Keratinocyte (primary cell): Measurements from ENCODE around the gene CSMD2. TPM values are rescaled to one million over a fixed set of nuclear protein-coding genes. Genes with fewer than 3 reads are reported as not detected.

Experiments
- DNase-seq: peaks from one replicate; pipeline ENCODE4 v3.0.0-alpha.2; 2011; ENCODE audit warnings: low read depth, missing footprints, low spot score
- FAIRE-seq: peaks from 2 replicates; lab custom pipeline; 2011; peaks lifted over from hg19 to GRCh38; lab: Jason Lieb, UNC
- H2AFZ ChIP-seq: 2 replicates; pipeline ENCODE4 v1.6.0; 2012; ENCODE audit warnings: low read length, control low read depth, inconsistent platforms; ENCODE audit not compliant: control insufficient read depth
- H3K27ac ChIP-seq: 2 replicates; pipeline ENCODE4 v1.5.1; 2011; ENCODE audit warnings: low read length; ENCODE audit not compliant: control insufficient read depth, insufficient read depth
- H3K27me3 ChIP-seq: 3 replicates; pipeline ENCODE4 v1.6.0; 2011; ENCODE audit warnings: low read length; ENCODE audit not compliant: control insufficient read depth, insufficient read depth; ENCODE audit errors: extremely low read depth
- H3K36me3 ChIP-seq, 2 experiments: 2 replicates in 1 of 2; 3 replicates in 1 of 2; pipeline ENCODE4 v1.5.1; 2011; ENCODE audit warnings: low read length in 2 of 2, mild to moderate bottlenecking in 1 of 2; ENCODE audit not compliant: control insufficient read depth in 2 of 2, insufficient read depth in 2 of 2; ENCODE audit errors: extremely low read depth in 1 of 2
- H3K4me1 ChIP-seq: 3 replicates; pipeline ENCODE4 v1.5.1; 2011; ENCODE audit warnings: low read length; ENCODE audit not compliant: control insufficient read depth, insufficient read depth; ENCODE audit errors: extremely low read depth
- H3K4me2 ChIP-seq: 3 replicates; pipeline ENCODE4 v1.6.0; 2011; ENCODE audit warnings: low read depth, low read length; ENCODE audit not compliant: control insufficient read depth, insufficient read depth; ENCODE audit errors: extremely low read depth
- H3K4me3 ChIP-seq, 3 experiments: fragments of 200-600 bp in 1 of 3; sonication (generic) in 1 of 3; 2 replicates in 2 of 3; 3 replicates in 1 of 3; pipeline ENCODE4 v1.5.1; 2011 to 2016; ENCODE audit warnings: low read length in 3 of 3, mild to moderate bottlenecking in 3 of 3, control low read depth in 2 of 3, inconsistent platforms in 1 of 3, low read depth in 1 of 3, mixed read lengths in 1 of 3, mixed run types in 1 of 3, moderate library complexity in 1 of 3; ENCODE audit not compliant: control insufficient read depth in 2 of 3, insufficient read depth in 2 of 3; ENCODE audit errors: extremely low read depth in 1 of 3
- H3K79me2 ChIP-seq: 2 replicates; pipeline ENCODE4 v1.6.0; 2012; ENCODE audit warnings: low read length; ENCODE audit not compliant: control insufficient read depth, insufficient read depth
- H3K9ac ChIP-seq: 3 replicates; pipeline ENCODE4 v1.6.0; 2011; ENCODE audit warnings: low read length; ENCODE audit not compliant: control insufficient read depth, insufficient read depth; ENCODE audit errors: extremely low read depth
- H3K9me1 ChIP-seq: 3 replicates; pipeline ENCODE4 v1.6.0; 2011; ENCODE audit warnings: low read length; ENCODE audit not compliant: control insufficient read depth, insufficient read depth; ENCODE audit errors: extremely low read depth
- H3K9me3 ChIP-seq: 2 replicates; pipeline ENCODE4 v1.5.1; 2012; ENCODE audit warnings: low read depth, low read length; ENCODE audit not compliant: control insufficient read depth
- H4K20me1 ChIP-seq: 3 replicates; pipeline ENCODE4 v1.6.0; 2011; ENCODE audit warnings: low read length; ENCODE audit not compliant: control insufficient read depth, insufficient read depth; ENCODE audit errors: extremely low read depth
- EZH2 ChIP-seq: IDR thresholded peaks from one replicate; pipeline ENCODE4 v1.6.1; 2012; ENCODE audit warnings: inconsistent platforms, mild to moderate bottlenecking, low read length, moderate library complexity
- dilution Hi-C: fragments of 300-500 bp; cut with MboI; formaldehyde crosslinking; loops from one replicate; pipeline ENCODE4 v1.7.0; 2020; ENCODE audit warnings: low sequenced_read_pairs; ENCODE audit not compliant: extremely low pct_ligation_motif_present
- polyA plus RNA-seq, 5 experiments: library from polyadenylated mRNA; depleted of rRNA in 3 of 5; stranded (reverse) in 3 of 5; stranded (forward) in 1 of 5; unstranded in 1 of 5; fragments of >200 nt; gene quantifications; 1 replicate in 1 of 5; 2 replicates in 3 of 5; 3 replicates in 1 of 5; pipeline versions ENCODE4 v1.2.1 to v1.2.3, GENCODE V29; 2011 to 2012; ENCODE audit warnings: missing spikeins in 2 of 5, low read depth in 1 of 5, low replicate concordance in 1 of 5
- TF ChIP-seq, protein P1 (sequence below), 3 experiments: IDR thresholded peaks in 1 of 3; conservative IDR thresholded peaks in 1 of 3; optimal IDR thresholded peaks in 1 of 3; 2 replicates in 2 of 3; 3 replicates in 1 of 3; pipeline versions ENCODE3 to v1.5.1; 2011; ENCODE audit warnings: low read length in 3 of 3, mild to moderate bottlenecking in 3 of 3, moderate library complexity in 2 of 3, control low read depth in 1 of 3, inconsistent platforms in 1 of 3; ENCODE audit not compliant: insufficient read depth in 2 of 3; ENCODE audit errors: extremely low read depth in 1 of 3

CSMD2 gene
- polyA plus RNA-seq, 1 donor (not counting 4 experiments of a cell fraction or from before 2014, with no cell fraction given): 2.0 TPM

DNA sequence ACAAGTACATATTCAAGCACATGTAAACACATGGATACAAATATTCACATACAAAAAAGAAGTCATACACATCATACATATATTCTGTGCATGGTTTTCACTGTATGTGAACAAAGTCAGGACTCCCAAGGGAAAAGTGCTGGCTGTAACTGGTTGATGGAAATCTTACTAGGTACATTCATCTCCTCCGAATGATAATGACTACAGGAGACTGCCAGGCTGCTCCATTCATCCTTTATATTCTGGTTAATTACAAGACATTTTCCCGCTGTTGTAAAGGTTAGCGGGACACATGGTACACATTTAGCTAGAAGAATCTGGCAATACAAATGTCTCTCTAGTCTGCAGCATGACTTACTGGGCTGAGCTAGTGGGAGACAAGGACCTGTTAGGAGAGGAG is 327.4 kb downstream of the CSMD2 start:
- FAIRE-seq (no peak), DNase-seq (no peak)
- TF ChIP-seq EZH2: no peak
- TF ChIP-seq, protein P1, sequence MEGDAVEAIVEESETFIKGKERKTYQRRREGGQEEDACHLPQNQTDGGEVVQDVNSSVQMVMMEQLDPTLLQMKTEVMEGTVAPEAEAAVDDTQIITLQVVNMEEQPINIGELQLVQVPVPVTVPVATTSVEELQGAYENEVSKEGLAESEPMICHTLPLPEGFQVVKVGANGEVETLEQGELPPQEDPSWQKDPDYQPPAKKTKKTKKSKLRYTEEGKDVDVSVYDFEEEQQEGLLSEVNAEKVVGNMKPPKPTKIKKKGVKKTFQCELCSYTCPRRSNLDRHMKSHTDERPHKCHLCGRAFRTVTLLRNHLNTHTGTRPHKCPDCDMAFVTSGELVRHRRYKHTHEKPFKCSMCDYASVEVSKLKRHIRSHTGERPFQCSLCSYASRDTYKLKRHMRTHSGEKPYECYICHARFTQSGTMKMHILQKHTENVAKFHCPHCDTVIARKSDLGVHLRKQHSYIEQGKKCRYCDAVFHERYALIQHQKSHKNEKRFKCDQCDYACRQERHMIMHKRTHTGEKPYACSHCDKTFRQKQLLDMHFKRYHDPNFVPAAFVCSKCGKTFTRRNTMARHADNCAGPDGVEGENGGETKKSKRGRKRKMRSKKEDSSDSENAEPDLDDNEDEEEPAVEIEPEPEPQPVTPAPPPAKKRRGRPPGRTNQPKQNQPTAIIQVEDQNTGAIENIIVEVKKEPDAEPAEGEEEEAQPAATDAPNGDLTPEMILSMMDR (optimal IDR thresholded peaks at IDR 0.05 in 1 of 3, IDR thresholded peaks at IDR 0.05 in 1 of 3, conservative IDR thresholded peaks at IDR 0.05 in 1 of 3; ENCODE audit: extremely low read depth in 1 of 3, insufficient read depth in 2 of 3, low read length in 3 of 3): no peak
- Histone ChIP-seq H3K4me3 (no peak overlapping the region), H3K9ac (no peak overlapping the region), H3K36me3 (no peaks in the 10 kb centered on the region), H3K4me1 (no peaks in the 10 kb centered on the region), H3K27me3 (no peaks in the 10 kb centered on the region), H3K4me2 (no peak overlapping the region), H3K9me1 (no peaks in the 10 kb centered on the region), H2AFZ (no peak overlapping the region), H4K20me1 (no peaks in the 10 kb centered on the region), H3K79me2 (no peaks in the 10 kb centered on the region), H3K9me3 (no peaks in the 10 kb centered on the region), H3K27ac (no peak overlapping the region)
- dilution Hi-C loops: no loop called here

- Histone ChIP-seq H3K27me3 (no peaks in the 10 kb centered on the region), H3K9me1 (no peaks in the 10 kb centered on the region), H3K9ac (no peak overlapping the region), H3K4me2 (no peak overlapping the region), H3K36me3 (no peaks in the 10 kb centered on the region), H3K79me2 (no peaks in the 10 kb centered on the region), H3K4me3 (no peak overlapping the region), H3K27ac (no peak overlapping the region), H4K20me1 (no peaks in the 10 kb centered on the region), H3K4me1 (no peaks in the 10 kb centered on the region), H3K9me3 (no peaks in the 10 kb centered on the region), H2AFZ (no peak overlapping the region)
- dilution Hi-C loops: no loop called here
- FAIRE-seq: no peak
- TF ChIP-seq, protein P1 (optimal IDR thresholded peaks at IDR 0.05 in 1 of 3, IDR thresholded peaks at IDR 0.05 in 1 of 3, conservative IDR thresholded peaks at IDR 0.05 in 1 of 3; ENCODE audit: extremely low read depth in 1 of 3, insufficient read depth in 2 of 3, low read length in 3 of 3): no peak
- no peak for TF ChIP-seq EZH2
- no peak for DNase-seq
Observed at GRCh38 chr1:33836911-33837310, 328.1 kb downstream of the CSMD2 start.
